WI38 (cell line): ENCODE measurements around the gene RAB42.

Experiments used
- H3K4me3 ChIP-seq: 2 replicates; pipeline ENCODE4 v1.5.1; 2011; ENCODE audit warnings: low read depth, mild to moderate bottlenecking, control low read depth, low read length
- TF ChIP-seq, protein P1 (sequence below): IDR thresholded peaks from 2 replicates; pipeline ENCODE4 v1.5.1; 2012; ENCODE audit warnings: low read depth, mild to moderate bottlenecking, control low read depth, low read length

RAB42 gene, protein sequence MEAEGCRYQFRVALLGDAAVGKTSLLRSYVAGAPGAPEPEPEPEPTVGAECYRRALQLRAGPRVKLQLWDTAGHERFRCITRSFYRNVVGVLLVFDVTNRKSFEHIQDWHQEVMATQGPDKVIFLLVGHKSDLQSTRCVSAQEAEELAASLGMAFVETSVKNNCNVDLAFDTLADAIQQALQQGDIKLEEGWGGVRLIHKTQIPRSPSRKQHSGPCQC

DNA sequence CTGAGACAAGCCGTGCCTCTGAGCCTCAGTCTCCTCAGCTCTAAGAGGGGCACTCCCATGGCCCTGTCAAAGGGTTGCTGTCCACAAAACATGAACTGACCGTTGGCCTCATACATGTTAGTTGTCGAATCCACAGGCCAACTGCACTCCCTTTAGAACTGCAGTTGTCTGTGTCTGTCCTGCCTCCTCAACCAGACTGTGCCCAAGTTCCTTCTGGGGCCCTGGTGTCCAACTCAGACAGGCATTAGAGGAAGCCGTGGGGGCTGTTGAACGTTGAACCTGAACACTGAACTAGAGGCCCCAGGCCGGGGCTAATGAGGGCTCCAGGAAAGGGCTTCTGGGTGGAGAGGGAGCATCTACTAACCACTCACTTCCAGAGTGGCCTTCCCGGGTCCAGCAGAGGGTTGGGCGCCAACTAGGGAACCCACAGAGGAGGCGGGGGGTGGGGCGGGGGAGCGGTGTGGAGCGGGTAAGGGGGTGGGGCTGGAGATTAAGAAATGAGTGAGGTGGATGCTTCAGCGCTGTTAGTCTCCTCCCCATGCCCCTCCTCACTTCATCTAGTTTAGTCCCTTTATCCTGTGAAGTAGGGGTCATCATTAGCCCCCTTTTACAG, at the start of gene RAB42:
RAB42 (plus strand) TSS at position 558 of the 613 bp plus-strand sequence. CDS start 247 bp downstream, outside the sequence.
- TF ChIP-seq, protein P1, sequence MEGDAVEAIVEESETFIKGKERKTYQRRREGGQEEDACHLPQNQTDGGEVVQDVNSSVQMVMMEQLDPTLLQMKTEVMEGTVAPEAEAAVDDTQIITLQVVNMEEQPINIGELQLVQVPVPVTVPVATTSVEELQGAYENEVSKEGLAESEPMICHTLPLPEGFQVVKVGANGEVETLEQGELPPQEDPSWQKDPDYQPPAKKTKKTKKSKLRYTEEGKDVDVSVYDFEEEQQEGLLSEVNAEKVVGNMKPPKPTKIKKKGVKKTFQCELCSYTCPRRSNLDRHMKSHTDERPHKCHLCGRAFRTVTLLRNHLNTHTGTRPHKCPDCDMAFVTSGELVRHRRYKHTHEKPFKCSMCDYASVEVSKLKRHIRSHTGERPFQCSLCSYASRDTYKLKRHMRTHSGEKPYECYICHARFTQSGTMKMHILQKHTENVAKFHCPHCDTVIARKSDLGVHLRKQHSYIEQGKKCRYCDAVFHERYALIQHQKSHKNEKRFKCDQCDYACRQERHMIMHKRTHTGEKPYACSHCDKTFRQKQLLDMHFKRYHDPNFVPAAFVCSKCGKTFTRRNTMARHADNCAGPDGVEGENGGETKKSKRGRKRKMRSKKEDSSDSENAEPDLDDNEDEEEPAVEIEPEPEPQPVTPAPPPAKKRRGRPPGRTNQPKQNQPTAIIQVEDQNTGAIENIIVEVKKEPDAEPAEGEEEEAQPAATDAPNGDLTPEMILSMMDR, result no peak
- H3K4me3 ChIP-seq, result peak within 1 kb of the TSS; percentile 53

DNA sequence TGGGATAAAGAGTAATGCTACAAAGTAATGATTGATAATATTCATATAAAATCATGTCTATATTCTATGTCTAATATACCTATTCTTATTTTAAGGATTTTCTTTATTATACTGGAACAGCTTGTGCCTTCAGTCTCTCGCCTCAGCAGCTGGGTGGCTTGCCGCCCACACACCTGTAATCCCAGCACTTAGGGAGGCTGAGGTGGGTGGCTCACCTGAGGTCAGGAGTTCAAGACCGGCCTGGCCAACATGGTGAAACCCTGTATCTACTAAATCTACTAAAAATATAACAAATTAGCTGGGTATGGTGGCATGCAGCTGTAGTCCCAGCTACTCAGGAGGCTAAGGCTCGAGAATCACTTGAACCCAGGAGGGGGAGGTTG, 46.8 kb upstream of the RAB42 start:
- TF ChIP-seq, protein P1, result no peak
- H3K4me3 ChIP-seq, result no peak overlapping the region

DNA sequence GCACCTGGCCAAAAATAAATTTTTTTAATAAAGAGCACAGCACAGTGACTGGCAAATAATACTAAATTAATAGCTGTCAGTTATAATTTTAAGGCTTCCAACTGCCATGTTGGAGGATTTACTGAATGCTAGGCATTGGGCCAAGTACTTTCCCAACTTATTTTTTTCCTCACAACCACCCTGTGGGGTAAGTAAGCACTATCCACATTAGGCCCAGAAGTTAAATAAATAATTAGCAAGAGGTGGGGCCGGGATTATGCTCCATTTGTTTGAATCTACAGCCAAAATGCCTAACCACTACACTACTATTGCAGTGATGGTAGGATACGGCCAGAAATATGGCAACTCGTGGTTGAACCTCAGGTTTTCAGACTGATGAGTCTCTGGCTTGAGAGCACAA, 43.7 kb upstream of the RAB42 start:
- H3K4me3 ChIP-seq, result no peak overlapping the region
- TF ChIP-seq, protein P1, result no peak

DNA sequence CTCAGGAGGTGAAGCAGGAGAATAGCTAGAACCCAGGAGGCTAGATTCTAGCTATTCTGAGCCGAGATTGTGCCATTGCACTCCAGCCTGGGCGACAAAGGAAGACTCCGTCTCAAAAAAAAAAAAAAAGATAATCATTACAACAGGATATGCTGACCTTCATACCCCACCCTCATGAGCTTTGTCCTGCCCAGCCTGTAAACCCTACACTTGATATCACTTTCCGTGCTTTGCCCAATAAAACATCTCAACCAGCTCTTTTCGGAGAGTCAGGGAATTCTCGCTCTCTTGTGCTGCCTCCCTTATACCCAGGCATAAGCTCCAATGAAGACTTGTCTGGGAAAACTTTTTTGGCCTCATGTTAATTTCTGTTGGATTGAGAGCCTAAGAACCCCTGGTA, 40.7 kb upstream of the RAB42 start:
- TF ChIP-seq, protein P1, result no peak
- no peak overlapping the region for H3K4me3 ChIP-seq

DNA sequence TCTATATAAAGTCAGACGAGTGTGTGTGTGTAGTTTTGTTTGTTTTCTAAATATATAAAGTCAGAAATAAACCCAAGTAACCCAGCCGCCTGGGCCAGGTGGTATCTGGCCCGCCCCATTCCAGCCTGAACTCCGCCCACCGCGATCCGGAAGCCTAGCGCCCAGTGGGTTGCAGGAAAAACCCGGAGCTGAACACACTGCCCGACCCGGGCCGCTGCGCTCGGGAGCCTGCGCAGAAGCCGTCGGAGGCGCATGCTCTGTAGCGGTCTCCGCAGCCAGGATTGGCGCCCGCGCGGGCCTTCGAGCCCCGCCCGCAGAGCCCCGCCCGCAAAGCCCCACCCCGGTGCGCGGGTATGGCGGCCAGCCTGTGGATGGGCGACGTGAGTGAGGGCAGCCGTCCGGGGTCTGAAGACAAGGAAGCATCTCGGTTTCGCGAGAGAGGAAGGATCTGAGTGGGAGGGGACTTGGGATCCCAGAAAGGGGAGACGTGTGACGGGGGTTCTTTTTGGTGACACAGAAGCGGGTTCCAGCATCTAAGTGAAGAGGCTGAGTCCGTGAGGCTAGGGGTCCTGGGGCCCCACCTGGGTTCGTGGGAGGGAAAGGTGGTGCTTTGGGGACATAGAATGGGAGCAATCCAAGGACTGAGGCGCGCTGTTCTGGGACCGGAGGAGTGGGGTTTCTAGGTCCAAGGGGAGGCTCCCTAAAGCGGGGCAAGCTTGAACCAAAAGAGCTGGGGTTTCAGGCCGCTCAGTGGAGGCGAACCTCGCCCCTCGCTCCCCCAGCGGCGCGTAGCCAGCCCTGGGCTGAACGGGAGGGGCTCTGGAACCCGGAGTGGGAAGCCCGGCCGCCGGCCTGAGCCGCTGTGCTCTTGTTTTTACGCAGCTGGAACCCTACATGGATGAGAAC, 39.1 kb upstream of the RAB42 start, which contains the start of gene TRNAU1AP:
TRNAU1AP (plus strand) TSS at position 328 of the 906 bp plus-strand sequence; CDS start at position 354, 26 bp downstream.
- TF ChIP-seq, protein P1, result no peak
- peak within 1 kb of the TSS; percentile 97 for H3K4me3 ChIP-seq

DNA sequence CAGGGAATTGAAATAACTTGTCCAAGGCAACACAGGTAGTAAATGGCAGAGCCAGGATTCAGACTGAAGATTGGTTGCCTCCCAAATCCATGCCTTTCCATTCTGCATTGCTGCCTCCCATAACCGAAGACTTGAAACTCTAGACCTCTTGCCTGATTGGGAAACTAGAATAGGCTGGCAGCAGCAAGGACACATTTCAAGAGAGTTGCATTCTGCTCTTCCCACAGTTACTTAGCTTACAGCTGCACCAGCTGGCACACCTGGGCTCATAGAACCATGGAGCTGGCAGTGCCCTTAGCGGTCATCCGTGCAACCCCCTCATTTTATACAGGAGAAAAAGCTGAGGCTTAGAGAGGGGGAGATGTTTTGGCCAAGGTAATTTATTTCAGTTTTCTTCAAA, 31.2 kb upstream of the RAB42 start:
- TF ChIP-seq, protein P1, result no peak
- no peak overlapping the region for H3K4me3 ChIP-seq
